ENCODE data around the gene XPNPEP1.

Gene XPNPEP1

GRCh38 chr10:109922976-109923921, at the start of gene XPNPEP1:
TSS of gene XPNPEP1 (minus strand) at chr10:109923511. CDS start at chr10:109923433, 78 bp downstream.
- no peak for DNase-seq (ENCODE audit: low read depth, low spot score)

GRCh38 chr10:109972372-109973001, 49.2 kb upstream of the XPNPEP1 start:
- no peak for DNase-seq (ENCODE audit: low read depth, low spot score)

GRCh38 chr10:109971634-109972033, 48.3 kb upstream of the XPNPEP1 start:
- DNase-seq (ENCODE audit: low read depth, low spot score): no peak

GRCh38 chr10:109969760-109970346, 46.5 kb upstream of the XPNPEP1 start:
- DNase-seq (ENCODE audit: low read depth, low spot score): no peak

- no peak for DNase-seq (ENCODE audit: low read depth, low spot score)
Observed at GRCh38 chr10:109968953-109969759, 45.8 kb upstream of the XPNPEP1 start.

GRCh38 chr10:109967739-109968088, 44.4 kb upstream of the XPNPEP1 start:
- no peak for DNase-seq (ENCODE audit: low read depth, low spot score)

- DNase-seq (ENCODE audit: low read depth, low spot score): peak; percentile 75
Observed at GRCh38 chr10:109966961-109967738, 43.8 kb upstream of the XPNPEP1 start.

- no peak for DNase-seq (ENCODE audit: low read depth, low spot score)
Observed at GRCh38 chr10:109964318-109964717, 41.0 kb upstream of the XPNPEP1 start.

- DNase-seq (ENCODE audit: low read depth, low spot score): peak; percentile 83
Observed at GRCh38 chr10:109963439-109963838, 40.1 kb upstream of the XPNPEP1 start.

GRCh38 chr10:109962247-109962646, 38.9 kb upstream of the XPNPEP1 start:
- no peak for DNase-seq (ENCODE audit: low read depth, low spot score)

- peak; percentile 72 for DNase-seq (ENCODE audit: low read depth, low spot score)
Observed at GRCh38 chr10:109961174-109962001, 38.1 kb upstream of the XPNPEP1 start.

- DNase-seq (ENCODE audit: low read depth, low spot score): no peak
Observed at GRCh38 chr10:109960682-109961081, 37.4 kb upstream of the XPNPEP1 start.

GRCh38 chr10:109959259-109960145, 36.2 kb upstream of the XPNPEP1 start:
- DNase-seq (ENCODE audit: low read depth, low spot score): peak; percentile 90

- no peak for DNase-seq (ENCODE audit: low read depth, low spot score)
Observed at GRCh38 chr10:109958059-109958458, 34.7 kb upstream of the XPNPEP1 start.

- no peak for DNase-seq (ENCODE audit: low read depth, low spot score)
Observed at GRCh38 chr10:109957092-109957797, 33.9 kb upstream of the XPNPEP1 start.

- DNase-seq (ENCODE audit: low read depth, low spot score): no peak
Observed at GRCh38 chr10:109956454-109957091, 33.3 kb upstream of the XPNPEP1 start.

- DNase-seq (ENCODE audit: low read depth, low spot score): no peak
Observed at GRCh38 chr10:109953766-109954165, 30.5 kb upstream of the XPNPEP1 start.

GRCh38 chr10:109952526-109952925, 29.2 kb upstream of the XPNPEP1 start:
- no peak for DNase-seq (ENCODE audit: low read depth, low spot score)

Data from brain pericyte (primary cell).